Caco-2 (cell line): ENCODE data around the gene TMEM204. TPM values are rescaled to one million over a fixed set of nuclear protein-coding genes. Genes with fewer than 3 reads are reported as not detected.

Experiments used
- BruUV-seq: library from RNA; stranded (reverse); fragments of 400-500 nt; replicated peaks from 2 replicates; lab custom pipeline; 2021; lab: Mats Ljungman, UMichigan
- CTCF ChIA-PET: fragments of 300-600 bp; sonication (Branson Sonifier 250); formaldehyde crosslinking; loops from one replicate; lab custom pipeline; 2022; ENCODE audit warnings: antibody characterized with exemption; lab: Charles Lee
- POLR2A ChIA-PET: fragments of 300-600 bp; sonication (Branson Sonifier 250); formaldehyde crosslinking; loops from one replicate; lab custom pipeline; 2022; ENCODE audit warnings: antibody characterized with exemption; lab: Charles Lee
- DNase-seq, 2 experiments: peaks; one replicate each; pipeline versions ENCODE4 v3.0.0 to v3.0.0-alpha.2; 2020 to 2022
- H3K27me3 ChIP-seq: replicated peaks from 2 replicates; pipeline ENCODE4 v1.6.0; 2011; ENCODE audit warnings: low read length; ENCODE audit not compliant: control insufficient read depth, insufficient read depth
- H3K36me3 ChIP-seq: 2 replicates; pipeline ENCODE4 v1.5.1; 2011; ENCODE audit warnings: low read length; ENCODE audit not compliant: control insufficient read depth, insufficient read depth
- H3K4me1 ChIP-seq: fragments of 250-450 bp; sonication (Bioruptor Pico); 2 replicates; pipeline ENCODE4 v1.5.1; 2020; ENCODE audit warnings: mild to moderate bottlenecking
- H3K4me3 ChIP-seq: 2 replicates; pipeline ENCODE4 v1.5.1; 2011; ENCODE audit warnings: low read depth, mild to moderate bottlenecking, control low read depth, low read length
- H3K9me3 ChIP-seq: fragments of 250-450 bp; sonication (Bioruptor Pico); 2 replicates; pipeline ENCODE4 v1.5.1; 2020; ENCODE audit warnings: mild to moderate bottlenecking, moderate library complexity
- H3K27ac Mint-ChIP-seq: one replicate; pipeline ENCODE4 v1.8.0; 2022; ENCODE audit warnings: mixed read lengths; ENCODE audit not compliant: unreplicated experiment
- H3K27me3 Mint-ChIP-seq: one replicate; pipeline ENCODE4 v1.8.0; 2022; ENCODE audit warnings: mixed read lengths; ENCODE audit not compliant: insufficient read depth, unreplicated experiment
- H3K36me3 Mint-ChIP-seq: one replicate; pipeline ENCODE4 v1.8.0; 2022; ENCODE audit warnings: mild to moderate bottlenecking, mixed read lengths; ENCODE audit not compliant: insufficient read depth, unreplicated experiment
- H3K4me1 Mint-ChIP-seq: one replicate; pipeline ENCODE4 v1.8.0; 2022; ENCODE audit warnings: low read depth, mixed read lengths; ENCODE audit not compliant: unreplicated experiment
- H3K4me3 Mint-ChIP-seq: one replicate; pipeline ENCODE4 v1.8.0; 2022; ENCODE audit warnings: mild to moderate bottlenecking, moderate library complexity, mixed read lengths; ENCODE audit not compliant: unreplicated experiment
- H3K9me3 Mint-ChIP-seq: one replicate; pipeline ENCODE4 v1.8.0; 2022; ENCODE audit warnings: mixed read lengths; ENCODE audit not compliant: unreplicated experiment
- CTCF ChIP-seq, 2 experiments: fragments of 200-600 bp in 1 of 2; IDR thresholded peaks; 1 replicate in 1 of 2; 2 replicates in 1 of 2; pipeline versions ENCODE4 v1.5.1 to v1.8.0; 2011 to 2022; ENCODE audit warnings: antibody characterized with exemption in 1 of 2, control low read depth in 1 of 2, inconsistent platforms in 1 of 2, low read depth in 1 of 2, low read length in 1 of 2, mild to moderate bottlenecking in 1 of 2, moderate library complexity in 1 of 2; ENCODE audit not compliant: insufficient read depth in 1 of 2, severe bottlenecking in 1 of 2, unreplicated experiment in 1 of 2
- intact Hi-C: fragments of 100-400 bp; cut with micrococcal nuclease; formaldehyde crosslinking; loops from one replicate; pipeline ENCODE4 v1.10.0; 2022; ENCODE audit not compliant: unreplicated experiment
- total RNA-seq: library from RNA; stranded (reverse); gene quantifications from 2 replicates; pipeline ENCODE4 v1.2.3, GENCODE V29; 2022

The TMEM204 gene
- total RNA-seq, 1 experiment from 2014 or later: not detected

- ChIA-PET POLR2A (no interaction called here), CTCF (no interaction called here)
- no peaks in the 10 kb centered on the region for H3K27me3 ChIP-seq
- no peaks in the 10 kb centered on the region for H3K9me3 ChIP-seq
- no peak for TF ChIP-seq CTCF (IDR thresholded peaks at IDR 0.05; ENCODE audit: insufficient read depth in 1 of 2, low read depth in 1 of 2, low read length in 1 of 2, severe bottlenecking in 1 of 2, unreplicated experiment in 1 of 2)
- no peak overlapping the region for H3K4me3 ChIP-seq
- intact Hi-C loops: no loop called here
- no peaks in the 10 kb centered on the region for H3K4me1 Mint-ChIP-seq
- H3K4me3 Mint-ChIP-seq: no peak overlapping the region
- H3K4me1 ChIP-seq: no peaks in the 10 kb centered on the region
- no TSS peak for BruUV-seq
- no peaks in the 10 kb centered on the region for H3K27me3 Mint-ChIP-seq
- H3K36me3 ChIP-seq: no peaks in the 10 kb centered on the region
- no peaks in the 10 kb centered on the region for H3K9me3 Mint-ChIP-seq
- no peak overlapping the region for H3K27ac Mint-ChIP-seq
- H3K36me3 Mint-ChIP-seq: peaks cover 6% of the 10 kb centered on the region
- DNase-seq: no peak
Observed at GRCh38 chr16:1596516-1596915, 63.0 kb downstream of the TMEM204 start.

GRCh38 chr16:1597154-1597553, 63.7 kb downstream of the TMEM204 start:
- H3K36me3 ChIP-seq: no peaks in the 10 kb centered on the region
- Mint-ChIP-seq H3K4me3 (no peak overlapping the region), H3K27me3 (no peaks in the 10 kb centered on the region), H3K36me3 (peaks cover 6% of the 10 kb centered on the region), H3K27ac (no peak overlapping the region), H3K9me3 (no peaks in the 10 kb centered on the region), H3K4me1 (no peaks in the 10 kb centered on the region)
- H3K4me3 ChIP-seq: no peak overlapping the region
- DNase-seq: no peak
- H3K9me3 ChIP-seq: no peaks in the 10 kb centered on the region
- H3K4me1 ChIP-seq: no peaks in the 10 kb centered on the region
- BruUV-seq: no TSS peak
- CTCF ChIA-PET: no interaction called here
- no peaks in the 10 kb centered on the region for H3K27me3 ChIP-seq
- POLR2A ChIA-PET: no interaction called here
- no peak for TF ChIP-seq CTCF (IDR thresholded peaks at IDR 0.05; ENCODE audit: insufficient read depth in 1 of 2, low read depth in 1 of 2, low read length in 1 of 2, severe bottlenecking in 1 of 2, unreplicated experiment in 1 of 2)
- intact Hi-C loops: no loop called here

- Histone ChIP-seq H3K36me3 (no peaks in the 10 kb centered on the region), H3K4me1 (no peaks in the 10 kb centered on the region), H3K9me3 (no peaks in the 10 kb centered on the region), H3K4me3 (no peak overlapping the region), H3K27me3 (no peaks in the 10 kb centered on the region)
- no peak overlapping the region for H3K27ac Mint-ChIP-seq
- H3K9me3 Mint-ChIP-seq: no peaks in the 10 kb centered on the region
- no peaks in the 10 kb centered on the region for H3K27me3 Mint-ChIP-seq
- H3K4me1 Mint-ChIP-seq: no peaks in the 10 kb centered on the region
- TF ChIP-seq CTCF (IDR thresholded peaks at IDR 0.05; ENCODE audit: insufficient read depth in 1 of 2, low read depth in 1 of 2, low read length in 1 of 2, severe bottlenecking in 1 of 2, unreplicated experiment in 1 of 2): no peak
- ChIA-PET CTCF (interaction anchor here (0.6 kb wide), 1 partner anchor 39 kb away, joined by 3 read pairs; no protein-coding TSS in a partner anchor), POLR2A (no interaction called here)
- intact Hi-C loops: no loop called here
- no peak overlapping the region for H3K4me3 Mint-ChIP-seq
- no peak for DNase-seq
- BruUV-seq: no TSS peak
- H3K36me3 Mint-ChIP-seq: no peaks in the 10 kb centered on the region
Observed at GRCh38 chr16:1601031-1601430, 67.6 kb downstream of the TMEM204 start.
